Osteoblast (primary cell): ENCODE data around the gene VN1R5. TPM values are rescaled to one million over a fixed set of nuclear protein-coding genes. Genes with fewer than 3 reads are reported as not detected.
"Not testable (repeated sequence)": the region's sequence is repeated elsewhere in the genome, so short reads cannot be mapped to it uniquely, and the experiment has no call there.

Experiments
- DNase-seq: peaks from one replicate; pipeline ENCODE4 v3.0.0; 2011; ENCODE audit warnings: low spot score, mixed read lengths; ENCODE audit not compliant: insufficient read length; ENCODE audit errors: missing footprints
- H2AFZ ChIP-seq: 2 replicates; pipeline ENCODE4 v1.6.0; 2011; ENCODE audit warnings: mild to moderate bottlenecking, low read length
- H3K27ac ChIP-seq: 2 replicates; pipeline ENCODE4 v1.5.1; 2011; ENCODE audit warnings: mild to moderate bottlenecking, low read depth, low read length, moderate library complexity
- H3K27me3 ChIP-seq: 2 replicates; pipeline ENCODE4 v1.6.0; 2012; ENCODE audit warnings: mild to moderate bottlenecking, control low read depth, inconsistent platforms, low read length, moderate library complexity; ENCODE audit not compliant: insufficient read depth
- H3K36me3 ChIP-seq: 2 replicates; pipeline ENCODE4 v1.5.1; 2011; ENCODE audit warnings: mild to moderate bottlenecking, low read length, control low read depth, moderate library complexity; ENCODE audit not compliant: insufficient read depth
- H3K4me1 ChIP-seq: 2 replicates; pipeline ENCODE4 v1.5.1; 2011; ENCODE audit warnings: mild to moderate bottlenecking, low read length, control low read depth, moderate library complexity; ENCODE audit not compliant: insufficient read depth
- H3K4me2 ChIP-seq: 2 replicates; pipeline ENCODE4 v1.6.0; 2011; ENCODE audit warnings: mild to moderate bottlenecking, low read length; ENCODE audit not compliant: insufficient read depth
- H3K4me3 ChIP-seq: fragments of 200-600 bp; sonication (generic); 3 replicates; pipeline ENCODE4 v1.5.1; 2012; ENCODE audit warnings: mild to moderate bottlenecking, low read length, inconsistent platforms; ENCODE audit not compliant: insufficient read depth
- H3K79me2 ChIP-seq: 2 replicates; pipeline ENCODE4 v1.6.0; 2012; ENCODE audit warnings: mild to moderate bottlenecking, low read length, control low read depth, inconsistent platforms; ENCODE audit not compliant: insufficient read depth
- H3K9me3 ChIP-seq: 2 replicates; pipeline ENCODE4 v1.5.1; 2011; ENCODE audit warnings: low read depth, low read length, control low read depth
- H4K20me1 ChIP-seq: 2 replicates; pipeline ENCODE4 v1.6.0; 2012; ENCODE audit warnings: mild to moderate bottlenecking, low read length, control low read depth; ENCODE audit not compliant: insufficient read depth
- total RNA-seq: library from RNA; depleted of rRNA; stranded (reverse); fragments of >200 nt; gene quantifications from 2 replicates; pipeline ENCODE4 v1.2.3, GENCODE V29; 2012
- TF ChIP-seq, protein P1 (sequence below): IDR thresholded peaks from 2 replicates; pipeline ENCODE4 v1.5.1; 2011; ENCODE audit warnings: mild to moderate bottlenecking, low read depth, low read length, moderate library complexity; ENCODE audit errors: extremely low read depth

Gene VN1R5
- total RNA-seq, 1 donor: not detected

DNA sequence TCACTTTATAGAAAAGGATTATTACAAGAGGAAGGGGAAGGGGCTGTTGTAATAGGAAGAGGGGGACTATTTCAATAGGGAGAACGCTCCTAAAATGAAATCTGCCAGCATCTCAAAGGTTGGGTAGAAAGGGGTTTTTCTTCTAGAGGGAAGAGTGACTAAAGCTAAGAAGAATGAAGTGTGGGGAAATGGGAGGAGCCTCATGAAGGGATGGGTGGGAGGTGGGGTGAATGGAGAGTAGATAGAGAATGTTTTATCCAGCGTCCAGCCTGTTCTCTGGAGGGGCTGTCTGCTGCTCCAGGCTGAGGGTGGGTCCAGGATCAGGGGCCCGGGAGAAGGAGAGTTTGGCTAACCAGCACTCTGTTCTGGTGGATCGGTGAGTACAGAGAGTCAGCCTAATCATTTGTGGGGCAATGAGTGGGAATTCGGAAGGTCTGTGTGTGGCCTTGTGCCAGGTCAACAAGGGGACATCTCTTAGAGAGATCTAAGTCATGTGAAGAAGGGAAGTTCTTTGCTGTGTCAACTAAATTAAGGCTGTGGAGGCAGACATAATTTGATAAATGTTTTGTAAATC lies 25.2 kb downstream of the VN1R5 start:
- Histone ChIP-seq H3K9me3 (no peaks in the 10 kb centered on the region), H3K4me3 (no peak overlapping the region), H3K4me2 (no peak overlapping the region), H3K79me2 (no peaks in the 10 kb centered on the region), H4K20me1 (no peaks in the 10 kb centered on the region), H3K27me3 (no peaks in the 10 kb centered on the region), H3K4me1 (no peaks in the 10 kb centered on the region), H3K27ac (no peak overlapping the region), H3K36me3 (no peaks in the 10 kb centered on the region), H2AFZ (no peak overlapping the region)
- TF ChIP-seq, protein P1, sequence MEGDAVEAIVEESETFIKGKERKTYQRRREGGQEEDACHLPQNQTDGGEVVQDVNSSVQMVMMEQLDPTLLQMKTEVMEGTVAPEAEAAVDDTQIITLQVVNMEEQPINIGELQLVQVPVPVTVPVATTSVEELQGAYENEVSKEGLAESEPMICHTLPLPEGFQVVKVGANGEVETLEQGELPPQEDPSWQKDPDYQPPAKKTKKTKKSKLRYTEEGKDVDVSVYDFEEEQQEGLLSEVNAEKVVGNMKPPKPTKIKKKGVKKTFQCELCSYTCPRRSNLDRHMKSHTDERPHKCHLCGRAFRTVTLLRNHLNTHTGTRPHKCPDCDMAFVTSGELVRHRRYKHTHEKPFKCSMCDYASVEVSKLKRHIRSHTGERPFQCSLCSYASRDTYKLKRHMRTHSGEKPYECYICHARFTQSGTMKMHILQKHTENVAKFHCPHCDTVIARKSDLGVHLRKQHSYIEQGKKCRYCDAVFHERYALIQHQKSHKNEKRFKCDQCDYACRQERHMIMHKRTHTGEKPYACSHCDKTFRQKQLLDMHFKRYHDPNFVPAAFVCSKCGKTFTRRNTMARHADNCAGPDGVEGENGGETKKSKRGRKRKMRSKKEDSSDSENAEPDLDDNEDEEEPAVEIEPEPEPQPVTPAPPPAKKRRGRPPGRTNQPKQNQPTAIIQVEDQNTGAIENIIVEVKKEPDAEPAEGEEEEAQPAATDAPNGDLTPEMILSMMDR: no peak
- DNase-seq: no peak

DNA sequence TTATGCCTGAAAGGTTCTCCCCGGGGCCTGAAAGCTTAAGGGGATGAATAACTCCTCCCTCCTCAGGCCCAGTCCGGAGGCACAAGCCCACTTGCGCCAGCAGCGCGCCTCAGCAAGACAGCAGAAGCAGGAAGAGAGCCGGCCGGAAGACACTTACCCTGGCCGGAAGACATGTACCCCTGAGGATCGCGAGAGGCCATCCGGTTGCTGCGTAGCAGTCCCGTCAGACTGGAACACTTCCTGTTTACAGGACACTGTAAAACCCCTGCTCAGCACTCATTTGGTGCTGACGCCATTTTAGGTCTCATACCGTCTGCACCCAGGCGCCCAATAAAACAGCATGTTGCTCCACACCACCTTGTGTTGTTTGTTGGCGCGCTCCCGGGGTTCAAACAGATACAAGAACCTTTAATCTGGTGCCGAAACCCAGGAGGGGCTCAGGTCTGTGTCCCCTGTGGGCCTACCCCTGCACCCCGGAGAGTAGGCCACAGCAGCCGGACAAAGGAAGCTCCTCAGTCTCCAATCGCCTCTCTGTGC lies 30.3 kb downstream of the VN1R5 start:
- no peaks in the 10 kb centered on the region for H3K27me3 ChIP-seq
- H3K9me3 ChIP-seq: no peaks in the 10 kb centered on the region
- no peaks in the 10 kb centered on the region for H3K79me2 ChIP-seq
- H3K4me3 ChIP-seq: no peak overlapping the region
- no peaks in the 10 kb centered on the region for H4K20me1 ChIP-seq
- TF ChIP-seq, protein P1: no peak
- H2AFZ ChIP-seq: no peak overlapping the region
- DNase-seq: no peak
- H3K4me1 ChIP-seq: no peaks in the 10 kb centered on the region
- no peaks in the 10 kb centered on the region for H3K36me3 ChIP-seq
- H3K27ac ChIP-seq: no peak overlapping the region
- no peak overlapping the region for H3K4me2 ChIP-seq

DNA sequence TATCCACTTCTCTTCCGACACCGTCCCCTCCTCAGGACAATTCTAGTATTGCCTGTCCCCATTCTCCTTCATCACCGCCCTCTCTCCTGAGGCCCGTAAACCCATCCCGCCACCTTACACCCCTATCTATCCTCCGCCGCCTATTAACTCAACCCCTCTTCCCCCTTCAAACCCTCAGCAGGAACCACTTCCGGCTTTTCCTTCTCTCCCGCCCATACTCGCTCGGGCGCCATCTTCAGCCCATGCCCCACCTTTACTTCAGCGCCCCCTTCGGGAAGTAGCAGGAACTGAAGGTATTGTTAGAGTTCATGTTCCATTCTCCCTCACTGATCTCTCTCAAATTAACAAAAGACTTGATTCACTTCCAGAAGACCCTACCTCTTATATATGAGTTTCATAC lies 31.6 kb downstream of the VN1R5 start:
- Histone ChIP-seq H4K20me1 (no peaks in the 10 kb centered on the region), H3K27me3 (peaks cover 7% of the 10 kb centered on the region), H3K4me2 (no peak overlapping the region), H3K79me2 (no peaks in the 10 kb centered on the region), H3K27ac (no peak overlapping the region), H3K36me3 (no peaks in the 10 kb centered on the region), H3K9me3 (no peaks in the 10 kb centered on the region), H3K4me1 (no peaks in the 10 kb centered on the region), H3K4me3 (no peak overlapping the region), H2AFZ (no peak overlapping the region)
- no peak for DNase-seq
- TF ChIP-seq, protein P1: no peak

DNA sequence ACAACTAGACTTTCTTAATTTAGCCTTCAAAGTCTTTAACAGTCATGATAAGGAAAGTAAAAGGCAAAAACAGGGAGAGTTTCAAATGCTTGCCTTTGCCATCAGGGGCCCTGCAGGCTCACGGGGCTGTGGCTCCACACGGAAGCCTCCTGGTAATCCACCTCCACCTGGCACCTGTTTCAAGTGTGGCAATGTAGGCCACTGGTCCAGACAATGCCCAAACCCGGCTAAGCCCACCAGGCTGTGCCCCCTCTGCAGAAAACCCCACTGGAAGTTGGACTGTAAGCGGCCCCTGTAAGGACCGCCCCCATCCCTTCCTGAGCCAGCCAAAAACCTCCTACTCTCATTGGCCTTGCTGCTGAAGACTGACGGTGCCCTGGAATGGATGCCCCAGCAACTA lies 32.5 kb downstream of the VN1R5 start:
- DNase-seq: no peak

DNA sequence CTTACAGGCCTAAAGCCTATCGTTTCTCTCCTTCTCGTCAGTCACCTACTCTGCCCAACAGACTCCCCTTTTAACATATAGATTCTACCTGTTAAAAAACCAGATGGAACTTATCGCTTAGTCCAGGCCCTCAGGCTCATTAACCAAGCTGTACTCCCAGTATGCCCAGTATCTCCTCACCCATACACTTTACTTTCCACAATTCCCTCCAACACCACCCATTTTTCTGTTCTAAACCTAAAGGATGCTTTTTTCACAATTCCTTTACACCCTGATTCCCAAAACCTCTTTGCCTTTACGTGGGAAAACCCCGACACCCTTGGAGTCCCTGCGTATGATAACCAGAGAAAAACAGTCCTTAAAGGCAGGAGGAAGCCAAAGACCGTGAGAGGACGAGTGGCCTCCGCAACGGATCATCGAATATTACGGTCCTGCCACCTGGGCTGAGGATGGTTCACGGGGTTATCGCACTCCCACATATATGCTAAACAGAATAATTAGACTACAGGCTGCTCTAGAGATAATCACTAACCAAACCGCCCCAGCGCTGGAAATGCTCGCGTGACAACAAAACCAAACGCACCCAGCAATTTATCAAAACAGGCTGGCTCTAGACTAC lies 33.5 kb downstream of the VN1R5 start:
- not testable (repeated sequence) for H3K4me3 ChIP-seq, H3K27ac ChIP-seq, H2AFZ ChIP-seq, H3K9me3 ChIP-seq, H4K20me1 ChIP-seq, H3K79me2 ChIP-seq, H3K4me2 ChIP-seq, H3K27me3 ChIP-seq, DNase-seq, H3K36me3 ChIP-seq
- peaks cover 13% of the 10 kb centered on the region for H3K4me1 ChIP-seq

More for the DNA sequence above, 32.5 kb downstream of the VN1R5 start:
- peaks cover 4% of the 10 kb centered on the region for H3K4me1 ChIP-seq
- H3K4me3 ChIP-seq: no peak overlapping the region
- H3K27ac ChIP-seq: no peak overlapping the region
- no peaks in the 10 kb centered on the region for H3K79me2 ChIP-seq
- no peak overlapping the region for H2AFZ ChIP-seq
- TF ChIP-seq, protein P1: no peak
- no peaks in the 10 kb centered on the region for H3K9me3 ChIP-seq
- H3K36me3 ChIP-seq: no peaks in the 10 kb centered on the region
- no peaks in the 10 kb centered on the region for H4K20me1 ChIP-seq
- peaks cover 7% of the 10 kb centered on the region for H3K27me3 ChIP-seq
- no peak overlapping the region for H3K4me2 ChIP-seq
